IMR-90 (cell line): Measurements from ENCODE around the gene CXCL17. TPM values are rescaled to one million over a fixed set of nuclear protein-coding genes. Genes with fewer than 3 reads are reported as not detected.

ENCODE experiments used
- ATAC-seq: fragments of 200-7000 bp; cut with Tn5 transposase; 2 replicates; pipeline ENCODE4 v1.9.1; 2020; ENCODE audit warnings: low read depth, mild to moderate bottlenecking, moderate library complexity
- BruUV-seq: library from RNA; stranded (reverse); fragments of 400-500 nt; replicated peaks from 2 replicates; lab custom pipeline; 2021; lab: Mats Ljungman, UMichigan
- CTCF ChIA-PET: fragments of 300-600 bp; formaldehyde crosslinking; extraction: SDS; loops from one replicate; lab custom pipeline; 2021; ENCODE audit warnings: antibody characterized with exemption; lab: Yijun Ruan, JAX
- POLR2A ChIA-PET: fragments of 300-600 bp; sonication (Branson Sonifier 250); formaldehyde crosslinking; loops from one replicate; lab custom pipeline; 2022; ENCODE audit warnings: antibody characterized with exemption; ENCODE audit not compliant: unreplicated experiment; lab: Charles Lee
- DNase-seq: peaks from one replicate; pipeline ENCODE4 v3.0.0; 2013
- H2AFZ ChIP-seq: replicated peaks from 2 replicates; pipeline ENCODE3; 2013; ENCODE audit warnings: low read length, mild to moderate bottlenecking; ENCODE audit not compliant: poor library complexity
- H2AK5ac ChIP-seq: 2 replicates; pipeline ENCODE4 v1.6.1; 2013; ENCODE audit warnings: low read depth, low read length, inconsistent platforms
- H2AK9ac ChIP-seq: replicated peaks from 2 replicates; pipeline ENCODE3; 2013; ENCODE audit warnings: mild to moderate bottlenecking, low read depth, low read length, moderate library complexity; ENCODE audit not compliant: poor library complexity
- H2BK120ac ChIP-seq: 2 replicates; pipeline ENCODE4 v1.6.1; 2013; ENCODE audit warnings: low read depth, low read length, inconsistent platforms
- H2BK15ac ChIP-seq: 3 replicates; pipeline ENCODE4 v1.6.1; 2013; ENCODE audit warnings: low read depth, low read length, inconsistent platforms
- H2BK20ac ChIP-seq: 2 replicates; pipeline ENCODE4 v1.6.1; 2013; ENCODE audit warnings: low read depth, mild to moderate bottlenecking, inconsistent platforms, low read length, moderate library complexity
- H2BK5ac ChIP-seq: 2 replicates; pipeline ENCODE4 v1.6.1; 2013; ENCODE audit warnings: mild to moderate bottlenecking, low read depth, low read length, inconsistent platforms; ENCODE audit not compliant: poor library complexity, severe bottlenecking
- H3K14ac ChIP-seq: replicated peaks from 2 replicates; pipeline ENCODE4 v1.6.1; 2013; ENCODE audit warnings: low read depth, low read length, inconsistent platforms
- H3K18ac ChIP-seq: 2 replicates; pipeline ENCODE4 v1.6.1; 2013; ENCODE audit warnings: low read depth, low read length, control low read depth
- H3K23ac ChIP-seq: 2 replicates; pipeline ENCODE4 v1.6.1; 2013; ENCODE audit warnings: low read depth, low read length, inconsistent platforms
- H3K27ac ChIP-seq: 2 replicates; pipeline ENCODE4 v1.5.1; 2013; ENCODE audit warnings: mild to moderate bottlenecking, control low read depth, low read length; ENCODE audit not compliant: insufficient read depth
- H3K27me3 ChIP-seq: 2 replicates; pipeline ENCODE4 v1.6.1; 2013; ENCODE audit warnings: low read length; ENCODE audit not compliant: control insufficient read depth, insufficient read depth
- H3K36me3 ChIP-seq: 2 replicates; pipeline ENCODE4 v1.6.1; 2013; ENCODE audit warnings: low read length, mixed read lengths; ENCODE audit not compliant: control insufficient read depth, insufficient read depth
- H3K4ac ChIP-seq: 2 replicates; pipeline ENCODE4 v1.6.1; 2013; ENCODE audit warnings: low read depth, low read length, inconsistent platforms
- H3K4me1 ChIP-seq: 2 replicates; pipeline ENCODE4 v1.6.1; 2013; ENCODE audit warnings: low read length, mixed read lengths; ENCODE audit not compliant: control insufficient read depth, insufficient read depth
- H3K4me2 ChIP-seq: 2 replicates; pipeline ENCODE4 v1.6.1; 2013; ENCODE audit warnings: low read depth, mild to moderate bottlenecking, control low read depth, low read length, moderate library complexity
- H3K4me3 ChIP-seq: 2 replicates; pipeline ENCODE4 v1.5.1; 2013; ENCODE audit warnings: low read depth, mild to moderate bottlenecking, control low read depth, low read length, moderate library complexity; ENCODE audit not compliant: insufficient read depth
- H3K56ac ChIP-seq: 2 replicates; pipeline ENCODE4 v1.6.1; 2013; ENCODE audit warnings: low read length, inconsistent platforms; ENCODE audit not compliant: insufficient read depth; ENCODE audit errors: extremely low read depth
- H3K79me1 ChIP-seq, 2 experiments: 2 replicates each; pipeline ENCODE4 v1.6.1; 2013; ENCODE audit warnings: low read length in 2 of 2, inconsistent platforms in 1 of 2, low read depth in 1 of 2
- H3K9ac ChIP-seq: 2 replicates; pipeline ENCODE4 v1.6.1; 2013; ENCODE audit warnings: low read depth, low read length, control low read depth
- H3K9me1 ChIP-seq: 2 replicates; pipeline ENCODE4 v1.6.1; 2013; ENCODE audit warnings: low read length, inconsistent platforms; ENCODE audit not compliant: insufficient read depth
- H3K9me3 ChIP-seq: 2 replicates; pipeline ENCODE4 v1.6.1; 2013; ENCODE audit warnings: low read length; ENCODE audit not compliant: control insufficient read depth, insufficient read depth
- H4K20me1 ChIP-seq: 2 replicates; pipeline ENCODE4 v1.6.1; 2013; ENCODE audit warnings: low read length, inconsistent platforms; ENCODE audit not compliant: insufficient read depth
- H4K5ac ChIP-seq: 2 replicates; pipeline ENCODE4 v1.6.1; 2013; ENCODE audit warnings: mild to moderate bottlenecking, low read depth, low read length, control low read depth
- H4K8ac ChIP-seq, 2 experiments: 2 replicates each; pipeline ENCODE4 v1.6.1; 2013; ENCODE audit warnings: low read depth in 2 of 2, low read length in 2 of 2, control low read depth in 1 of 2, inconsistent platforms in 1 of 2
- H4K91ac ChIP-seq: 2 replicates; pipeline ENCODE4 v1.6.1; 2013; ENCODE audit warnings: low read depth, low read length, inconsistent platforms; ENCODE audit not compliant: insufficient read depth
- CEBPB ChIP-seq: IDR thresholded peaks from 2 replicates; pipeline ENCODE4 v1.6.1; 2012; ENCODE audit warnings: low read depth, low read length, improper control_type of control experiment
- FOS ChIP-seq: fragments of 150-350 bp; IDR thresholded peaks from 2 replicates; pipeline ENCODE4 v1.6.1; 2016; ENCODE audit warnings: low read depth, low read length
- MAZ ChIP-seq: IDR thresholded peaks from 2 replicates; pipeline ENCODE4 v1.6.1; 2012; ENCODE audit warnings: low read depth, mild to moderate bottlenecking, low read length, improper control_type of control experiment, moderate library complexity, borderline replicate concordance
- WGBS, 2 experiments: methylation state at CpG; one replicate each; pipeline versions ENCODE4 v1.1.5 to v1.1.7; 2013; ENCODE audit warnings: missing lambda C conversion rate in 2 of 2; ENCODE audit not compliant: insufficient read length in 1 of 2; ENCODE audit errors: extremely low coverage in 2 of 2; 5-methylcytosine and 5-hydroxymethylcytosine counted together
- dilution Hi-C: fragments of 300-500 bp; cut with HindIII; formaldehyde crosslinking; loops from one replicate; pipeline ENCODE4 v1.14.3; 2018; ENCODE audit warnings: low sequenced_read_pairs; ENCODE audit not compliant: unreplicated experiment
- in situ Hi-C: fragments of 300-500 bp; cut with MboI; formaldehyde crosslinking; loops from 3 replicates; pipeline ENCODE4 v1.14.3; 2019; ENCODE audit warnings: low sequenced_read_pairs, inconsistent platforms, mixed read lengths
- intact Hi-C: fragments of 100-400 bp; cut with micrococcal nuclease; formaldehyde crosslinking; loops from 2 replicates; pipeline ENCODE4 v1.10.0; 2022
- polyA plus RNA-seq, 3 experiments: library from polyadenylated mRNA; depleted of rRNA; stranded (reverse); fragments of >200 nt; gene quantifications; 2 replicates each; pipeline ENCODE4 v1.2.3, GENCODE V29; 2012; ENCODE audit warnings: low replicate concordance in 1 of 3
- total RNA-seq: library from RNA; depleted of rRNA; stranded (reverse); fragments of >200 nt; gene quantifications from 2 replicates; pipeline ENCODE4 v1.2.3, GENCODE V29; 2012

Gene CXCL17
- total and polyA plus RNA-seq, 2 of the 4 experiments (the other 2 are of a cell fraction): not detected

DNA sequence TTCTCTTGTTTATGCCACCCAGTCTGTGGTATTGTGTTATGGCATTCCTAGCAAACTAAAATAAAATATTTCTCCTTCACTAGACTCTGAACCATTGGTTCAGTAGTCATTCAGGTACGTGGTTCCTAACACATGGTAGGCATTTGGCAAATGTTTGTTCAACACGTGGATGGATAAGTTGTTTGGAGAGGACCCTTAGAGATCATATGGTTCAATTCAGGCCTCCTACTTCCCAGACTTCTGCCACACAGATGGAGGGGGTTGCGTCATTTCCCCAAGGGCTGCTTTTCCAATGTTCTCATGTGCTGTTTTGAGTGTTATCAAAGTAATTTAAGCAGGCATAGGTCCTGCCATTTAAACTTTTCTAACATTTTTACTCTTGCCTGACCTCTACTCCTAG lies 6.7 kb downstream of the CXCL17 start:
- no peak for TF ChIP-seq FOS
- peak; percentile 41; the same call in 1 of the 2 replicates for TF ChIP-seq CEBPB
- no peak for TF ChIP-seq MAZ
- BruUV-seq: no TSS peak
- in situ Hi-C loops: no loop called here

More for the DNA sequence above, 6.7 kb downstream of the CXCL17 start:
- Histone ChIP-seq H2BK20ac (no peak overlapping the region), H3K79me1 (no peaks in the 10 kb centered on the region), H3K14ac (no peak overlapping the region), H2BK120ac (no peak overlapping the region), H3K18ac (no peak overlapping the region), H4K20me1 (no peaks in the 10 kb centered on the region), H3K23ac (no peak overlapping the region), H3K4me3 (no peak overlapping the region), H4K8ac (no peak overlapping the region), H3K36me3 (no peaks in the 10 kb centered on the region), H3K56ac (no peak overlapping the region), H3K4me1 (no peaks in the 10 kb centered on the region), H2BK5ac (no peak overlapping the region), H2BK15ac (no peak overlapping the region), H3K27ac (no peak overlapping the region), H4K91ac (no peak overlapping the region), H3K9me1 (peaks cover 3% of the 10 kb centered on the region; the same call in 1 of the 2 replicates), H3K27me3 (peaks cover 6% of the 10 kb centered on the region; the same call in 1 of the 2 replicates), H3K9me3 (no peaks in the 10 kb centered on the region), H2AK9ac (no peak overlapping the region), H3K4me2 (no peak overlapping the region), H3K9ac (no peak overlapping the region), H3K4ac (no peak overlapping the region), H2AFZ (no peak overlapping the region), H4K5ac (no peak overlapping the region), H2AK5ac (no peak overlapping the region)
- ATAC-seq (no peak; the same call in 1 of the 2 replicates), DNase-seq (no peak)
- ChIA-PET CTCF (no interaction called here), POLR2A (no interaction called here)
- no CpG with 5 or more reads among the region's 3 CpGs for WGBS, 2 experiments
- intact Hi-C loops (no loop called here), dilution Hi-C loops (no loop called here)
